Central memory CD8-positive, alpha-beta T cell (primary cell): ENCODE data around the gene STK39.

Source experiments
- ATAC-seq: fragments of 150-1000 bp; cut with Tn5 transposase; replicated peaks from 2 replicates; pipeline ENCODE4 v1.10.0; 2022; ENCODE audit warnings: mild to moderate bottlenecking, moderate FRiP score, moderate number of reproducible peaks; ENCODE audit not compliant: poor library complexity, severe bottlenecking; ENCODE audit errors: extremely low read depth
- DNase-seq, 2 donors: peaks; one replicate each; pipeline ENCODE4 v3.0.0; 2021; ENCODE audit warnings: low spot score in 2 of 2
- H3K27ac Mint-ChIP-seq: one replicate; pipeline ENCODE4 v1.8.0; 2022; ENCODE audit warnings: low read depth, mild to moderate bottlenecking, moderate library complexity, mixed read lengths
- H3K27me3 Mint-ChIP-seq: one replicate; pipeline ENCODE4 v1.8.0; 2022; ENCODE audit warnings: mixed read lengths
- H3K36me3 Mint-ChIP-seq: one replicate; pipeline ENCODE4 v1.8.0; 2022; ENCODE audit warnings: mild to moderate bottlenecking, moderate library complexity, mixed read lengths; ENCODE audit not compliant: insufficient read depth
- H3K4me1 Mint-ChIP-seq: one replicate; pipeline ENCODE4 v1.8.0; 2022; ENCODE audit warnings: mixed read lengths
- H3K4me3 Mint-ChIP-seq: one replicate; pipeline ENCODE4 v1.8.0; 2022; ENCODE audit warnings: mild to moderate bottlenecking, moderate library complexity, mixed read lengths
- H3K9me3 Mint-ChIP-seq: one replicate; pipeline ENCODE4 v1.8.0; 2022; ENCODE audit warnings: mixed read lengths

The STK39 gene

DNA sequence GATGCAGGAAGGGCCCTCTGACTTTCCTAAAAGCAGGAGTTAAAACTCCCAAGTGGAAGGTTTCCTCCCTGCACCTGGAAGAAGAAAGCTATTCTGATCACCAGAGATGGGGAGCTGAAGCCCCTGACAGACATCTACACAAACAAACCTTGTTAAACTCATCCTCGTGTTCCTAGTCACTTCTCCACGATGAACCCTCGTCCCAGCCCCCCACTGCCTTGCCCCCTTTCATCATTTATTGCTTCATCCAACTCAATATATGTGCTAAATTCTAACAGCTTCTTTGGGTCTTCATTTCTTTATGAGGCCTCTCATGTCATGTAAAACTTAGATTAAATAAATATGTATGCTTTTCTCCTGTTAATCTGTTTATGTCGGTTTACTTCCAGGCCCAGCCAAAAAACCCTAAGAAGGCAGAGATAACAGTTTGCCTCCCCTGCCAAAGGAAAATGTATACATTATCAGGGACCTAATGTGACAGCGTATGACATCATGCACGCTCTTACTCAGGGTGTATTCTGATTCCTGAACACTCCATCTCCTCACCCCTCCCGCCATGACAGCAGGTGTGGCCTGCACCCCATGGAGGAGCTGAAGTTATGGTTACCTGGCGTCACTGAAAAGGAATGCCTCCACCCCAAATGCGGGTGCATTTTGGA, 287.2 kb downstream of the STK39 start:
- H3K9me3 Mint-ChIP-seq, result no peaks in the 10 kb centered on the region
- ATAC-seq (no peak), DNase-seq (no peak)
- no peak overlapping the region for H3K4me3 Mint-ChIP-seq
- no peak overlapping the region for H3K27ac Mint-ChIP-seq
- no peaks in the 10 kb centered on the region for H3K4me1 Mint-ChIP-seq
- H3K36me3 Mint-ChIP-seq, result peaks cover 23% of the 10 kb centered on the region
- no peaks in the 10 kb centered on the region for H3K27me3 Mint-ChIP-seq

DNA sequence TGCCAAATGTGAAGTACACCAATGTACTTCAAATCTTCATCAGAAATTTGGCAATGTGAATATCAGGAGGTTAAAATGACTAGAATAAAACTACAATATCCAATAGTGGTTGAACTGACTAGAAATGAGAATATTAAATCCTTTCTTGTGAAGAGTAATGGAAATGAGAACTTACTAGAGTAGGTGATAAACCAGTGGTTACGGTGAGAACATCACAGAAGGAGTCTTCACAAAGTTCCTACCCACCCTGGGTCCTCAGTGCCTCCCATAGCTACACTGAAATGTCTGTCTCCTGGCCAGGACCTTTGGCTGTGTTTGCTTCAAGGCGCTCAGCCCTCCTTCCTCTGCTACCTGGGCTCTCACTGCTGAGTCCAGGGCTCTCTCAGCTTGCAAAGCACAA, 289.7 kb downstream of the STK39 start:
- H3K27ac Mint-ChIP-seq, result no peak overlapping the region
- ATAC-seq, result no peak
- no peak for DNase-seq
- H3K4me1 Mint-ChIP-seq, result no peaks in the 10 kb centered on the region
- no peaks in the 10 kb centered on the region for H3K27me3 Mint-ChIP-seq
- H3K4me3 Mint-ChIP-seq, result no peak overlapping the region
- peaks cover 16% of the 10 kb centered on the region for H3K36me3 Mint-ChIP-seq
- H3K9me3 Mint-ChIP-seq, result no peaks in the 10 kb centered on the region

DNA sequence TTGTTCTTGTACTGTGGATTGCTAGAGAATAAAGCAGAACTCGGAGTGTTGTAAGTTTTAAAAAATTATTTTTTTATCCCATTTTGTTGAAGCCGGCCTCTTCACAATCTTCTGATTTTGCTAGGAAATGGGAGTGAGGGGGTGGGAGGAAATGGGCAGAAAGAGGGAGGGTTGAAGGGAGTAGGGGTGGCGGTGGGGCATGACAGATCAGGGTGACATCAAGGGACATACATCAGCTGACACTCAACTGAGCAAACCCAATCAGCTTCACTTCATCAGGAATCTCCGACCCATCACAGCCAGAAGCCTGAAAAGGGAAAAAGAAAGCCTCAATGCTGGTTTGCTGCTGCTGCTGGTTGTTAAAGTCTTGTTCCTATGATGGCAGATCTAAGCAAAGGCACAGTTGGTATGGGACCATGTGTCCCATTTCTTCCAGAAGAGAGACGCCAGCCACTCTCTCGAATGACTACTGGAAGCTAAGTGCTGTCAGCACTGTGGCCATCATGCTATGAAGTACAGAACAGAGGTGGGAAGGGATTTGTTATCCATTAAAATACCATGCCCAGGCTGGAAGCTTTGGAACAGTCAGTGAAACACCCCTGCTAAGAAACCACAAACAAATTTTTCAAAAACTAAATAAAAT, 292.0 kb downstream of the STK39 start:
- no peak overlapping the region for H3K4me3 Mint-ChIP-seq
- no peaks in the 10 kb centered on the region for H3K4me1 Mint-ChIP-seq
- H3K9me3 Mint-ChIP-seq, result no peaks in the 10 kb centered on the region
- DNase-seq (no peak), ATAC-seq (no peak)
- peaks cover 12% of the 10 kb centered on the region for H3K36me3 Mint-ChIP-seq
- H3K27ac Mint-ChIP-seq, result no peak overlapping the region
- no peaks in the 10 kb centered on the region for H3K27me3 Mint-ChIP-seq

DNA sequence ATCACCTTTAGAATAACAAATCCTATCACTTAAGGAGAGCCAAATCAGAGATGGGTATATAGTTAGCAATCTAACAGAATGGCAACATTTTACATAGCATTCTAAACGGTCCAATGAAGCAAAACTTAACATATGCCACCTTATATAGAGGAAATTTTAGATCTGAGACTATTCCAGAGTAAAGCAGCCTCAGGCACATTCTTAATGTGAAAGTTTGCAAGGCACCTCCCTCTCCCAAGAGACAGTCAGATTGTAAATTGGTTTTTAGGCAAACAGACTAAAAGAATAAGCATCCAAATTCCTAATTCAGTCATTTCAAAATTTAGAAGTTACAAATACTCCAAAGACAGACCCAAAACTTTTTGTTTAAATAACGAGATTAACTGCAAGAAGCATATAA, 292.9 kb downstream of the STK39 start:
- Mint-ChIP-seq H3K36me3 (peaks cover 12% of the 10 kb centered on the region), H3K9me3 (no peaks in the 10 kb centered on the region), H3K4me1 (no peaks in the 10 kb centered on the region), H3K27me3 (no peaks in the 10 kb centered on the region), H3K4me3 (no peak overlapping the region), H3K27ac (no peak overlapping the region)
- DNase-seq (no peak), ATAC-seq (no peak)

DNA sequence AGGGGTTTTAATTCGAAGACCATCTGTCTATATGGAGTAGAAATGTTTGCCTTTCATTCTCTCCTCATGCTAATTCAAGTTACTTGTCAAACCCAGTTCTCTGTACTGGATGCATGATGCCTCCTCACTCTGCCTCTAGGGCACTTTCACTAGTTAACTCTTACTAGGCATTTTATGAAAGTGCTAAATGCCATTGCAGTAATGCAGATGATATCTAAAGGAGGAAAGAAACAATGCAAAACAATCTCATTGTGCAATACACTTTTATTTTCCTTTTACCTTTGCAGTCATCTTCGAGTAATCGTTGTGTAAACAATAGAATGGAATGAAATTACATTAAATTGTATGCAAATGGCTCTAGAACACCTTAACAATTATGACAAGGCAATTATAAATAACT, 293.6 kb downstream of the STK39 start:
- Mint-ChIP-seq H3K27me3 (no peaks in the 10 kb centered on the region), H3K4me3 (no peak overlapping the region), H3K36me3 (peaks cover 14% of the 10 kb centered on the region), H3K27ac (no peak overlapping the region), H3K4me1 (no peaks in the 10 kb centered on the region), H3K9me3 (no peaks in the 10 kb centered on the region)
- no peak for DNase-seq
- ATAC-seq, result no peak

DNA sequence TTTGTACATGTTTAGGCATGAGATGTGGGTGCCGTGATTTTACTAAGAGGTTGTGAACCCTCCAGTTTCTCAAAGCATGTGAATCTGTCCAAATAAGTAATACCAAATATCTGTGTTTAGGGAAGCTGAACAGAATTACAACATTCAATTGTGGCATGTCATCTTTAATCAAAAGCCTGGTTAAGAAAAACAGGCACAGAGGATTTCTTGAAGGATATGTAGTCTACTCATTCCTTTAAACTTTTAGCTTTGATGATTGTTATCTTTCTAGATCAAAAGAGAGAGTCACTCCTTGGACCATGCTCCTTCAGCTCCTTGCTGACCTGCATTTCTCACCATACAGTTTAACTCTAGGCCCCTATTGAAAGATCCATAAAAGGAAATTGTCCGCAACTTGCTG, 296.8 kb downstream of the STK39 start:
- peaks cover 13% of the 10 kb centered on the region for H3K36me3 Mint-ChIP-seq

DNA sequence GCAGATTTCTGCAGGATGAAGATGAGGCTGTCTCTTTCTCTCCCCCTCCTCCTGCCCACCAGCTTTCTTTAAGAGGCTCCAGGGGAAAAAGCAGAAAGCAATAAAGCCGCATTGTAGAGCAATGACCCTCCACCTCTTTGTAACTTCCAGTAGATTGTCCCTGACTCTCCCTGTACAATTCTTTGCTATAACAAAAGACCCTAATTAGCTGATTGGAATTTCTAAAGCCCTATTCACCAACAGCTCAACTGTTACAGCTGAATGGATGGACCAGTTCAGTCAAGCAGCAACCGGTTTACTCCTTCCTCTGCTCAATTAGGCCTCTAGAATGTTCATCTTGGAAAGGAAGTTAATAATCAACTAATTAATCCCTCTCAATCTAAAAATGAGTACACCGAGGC, 301.0 kb downstream of the STK39 start:
- H3K27me3 Mint-ChIP-seq, result peaks cover 8% of the 10 kb centered on the region
- no peak overlapping the region for H3K4me3 Mint-ChIP-seq
- DNase-seq (no peak), ATAC-seq (no peak)
- no peak overlapping the region for H3K27ac Mint-ChIP-seq
- peaks cover 12% of the 10 kb centered on the region for H3K4me1 Mint-ChIP-seq
- no peaks in the 10 kb centered on the region for H3K9me3 Mint-ChIP-seq
- peaks cover 9% of the 10 kb centered on the region for H3K36me3 Mint-ChIP-seq

More for the DNA sequence above, 296.8 kb downstream of the STK39 start:
- ATAC-seq (no peak), DNase-seq (no peak)
- Mint-ChIP-seq H3K27me3 (no peaks in the 10 kb centered on the region), H3K4me1 (peaks cover 9% of the 10 kb centered on the region), H3K4me3 (no peak overlapping the region), H3K27ac (no peak overlapping the region), H3K9me3 (no peaks in the 10 kb centered on the region)

DNA sequence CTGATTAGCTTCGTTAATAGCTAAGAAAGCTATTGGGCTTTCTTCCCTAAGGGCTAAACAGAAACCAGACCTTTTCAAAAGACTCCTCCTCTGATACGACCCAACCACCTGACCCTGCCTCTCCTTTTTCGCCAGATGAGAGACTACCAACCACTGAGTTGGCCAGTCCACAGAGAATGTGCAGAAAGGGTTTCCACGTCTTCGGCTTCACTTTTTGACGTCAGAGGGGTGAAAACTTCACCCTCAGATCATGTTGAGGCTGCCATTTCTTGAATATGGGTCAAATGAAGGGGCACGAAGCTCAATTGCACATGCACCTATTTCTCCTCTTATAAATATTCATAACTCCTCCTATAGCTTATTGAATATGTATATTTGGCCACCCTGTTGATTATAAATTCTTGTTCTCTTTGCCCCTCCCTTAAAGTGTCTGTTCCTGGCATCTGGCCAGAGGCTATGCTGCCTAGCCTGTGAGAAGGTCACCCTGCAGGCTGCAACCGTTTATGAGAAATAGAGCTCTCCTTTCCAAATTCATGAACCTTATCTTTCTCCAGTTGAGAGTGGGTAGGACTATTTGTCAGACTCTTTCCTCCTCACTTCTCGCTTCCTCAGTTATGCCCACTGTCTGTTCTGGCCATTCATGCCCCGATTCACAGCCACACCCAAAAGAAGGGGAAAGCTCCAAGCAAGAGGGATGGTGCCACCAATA, 301.6 kb downstream of the STK39 start:
- peaks cover 9% of the 10 kb centered on the region for H3K36me3 Mint-ChIP-seq
- no peaks in the 10 kb centered on the region for H3K9me3 Mint-ChIP-seq
- no peak for DNase-seq
- ATAC-seq, result no peak
- H3K27ac Mint-ChIP-seq, result no peak overlapping the region
- H3K4me1 Mint-ChIP-seq, result peaks cover 12% of the 10 kb centered on the region
- peaks cover 14% of the 10 kb centered on the region for H3K27me3 Mint-ChIP-seq
- no peak overlapping the region for H3K4me3 Mint-ChIP-seq

DNA sequence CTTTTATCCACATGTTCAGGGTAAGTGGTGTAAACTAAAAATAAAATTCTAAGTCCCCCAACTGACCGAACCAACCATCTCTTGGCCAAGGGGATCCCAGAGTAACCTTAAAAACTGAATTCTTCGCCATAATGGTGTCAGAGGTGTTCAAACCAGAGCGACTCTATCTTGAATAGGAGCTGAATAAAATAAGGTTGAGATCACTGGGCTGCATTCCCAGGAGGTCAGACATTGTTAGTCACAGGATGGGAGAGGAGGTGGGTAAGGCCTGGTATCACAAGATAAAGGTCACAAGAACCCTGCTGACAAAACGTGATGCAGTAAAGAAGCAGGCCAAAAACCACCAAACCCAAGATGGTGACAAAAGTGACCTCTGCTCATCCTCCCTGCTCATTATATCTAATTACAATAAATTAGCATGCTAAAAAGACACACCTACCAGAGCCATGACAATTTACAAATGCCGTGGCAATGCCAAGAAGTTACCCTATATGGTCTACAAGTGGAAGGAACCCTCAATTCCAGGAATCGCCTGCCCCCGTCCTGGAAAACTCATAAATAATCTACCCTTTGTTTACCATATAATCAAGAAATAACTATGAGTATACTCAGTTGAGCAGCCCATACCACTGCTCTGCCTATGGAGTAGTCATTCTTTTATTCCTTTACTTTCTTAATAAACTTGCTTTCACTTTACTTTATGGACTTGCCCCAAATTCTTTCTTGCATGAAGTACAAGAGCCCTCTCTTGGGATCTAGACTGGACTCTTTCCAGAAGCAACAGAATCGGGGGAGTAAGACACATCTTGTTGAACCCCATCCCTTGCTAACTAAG, 302.4 kb downstream of the STK39 start:
- no peak for ATAC-seq
- no peak for DNase-seq
- Mint-ChIP-seq H3K27me3 (peaks cover 22% of the 10 kb centered on the region), H3K9me3 (no peaks in the 10 kb centered on the region), H3K36me3 (peaks cover 7% of the 10 kb centered on the region), H3K4me1 (peaks cover 12% of the 10 kb centered on the region), H3K27ac (no peak overlapping the region), H3K4me3 (no peak overlapping the region)

DNA sequence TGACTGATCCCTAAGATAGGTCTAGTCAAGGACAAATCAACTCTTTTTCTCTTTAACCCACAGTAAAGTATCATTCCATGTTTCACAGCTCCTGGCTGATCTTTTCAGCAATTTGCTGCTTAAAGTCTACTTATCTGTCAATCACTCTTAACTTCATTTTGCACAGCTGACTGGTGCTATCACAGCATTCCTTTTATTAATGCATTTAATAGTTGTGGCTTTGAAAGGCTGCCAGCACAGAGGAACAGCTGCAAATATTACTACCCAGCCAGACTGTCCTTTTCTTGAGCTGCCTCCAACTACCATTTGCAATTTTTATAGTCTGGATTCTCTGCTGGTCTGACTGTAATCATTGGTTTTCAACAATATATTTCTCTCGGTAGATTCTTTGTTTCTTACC, 303.5 kb downstream of the STK39 start:
- Mint-ChIP-seq H3K4me1 (peaks cover 12% of the 10 kb centered on the region), H3K36me3 (peaks cover 7% of the 10 kb centered on the region), H3K27ac (peak overlapping the region; percentile 26), H3K9me3 (no peaks in the 10 kb centered on the region), H3K4me3 (no peak overlapping the region), H3K27me3 (peaks cover 34% of the 10 kb centered on the region)
- ATAC-seq, result no peak
- DNase-seq, result no peak

DNA sequence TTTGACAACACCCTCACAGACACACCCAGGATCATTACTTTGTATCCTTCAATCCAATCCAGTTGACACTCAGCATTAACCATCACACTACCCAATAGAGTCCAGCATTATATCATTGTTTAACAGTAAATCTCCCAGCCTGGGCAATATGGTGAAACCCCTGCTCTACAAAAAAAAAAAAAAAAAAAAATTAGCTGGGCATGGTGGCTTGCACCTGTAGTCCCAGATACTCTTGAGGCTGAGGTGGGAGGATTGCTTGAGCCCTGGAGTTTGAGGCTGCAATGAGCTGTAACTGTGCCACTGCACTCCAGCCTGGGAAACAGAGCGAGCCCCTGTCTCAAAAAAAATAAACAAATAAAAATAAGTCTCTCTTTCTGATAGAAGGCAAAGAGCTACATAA, 304.0 kb downstream of the STK39 start:
- ATAC-seq (no peak), DNase-seq (no peak)
- no peak overlapping the region for H3K27ac Mint-ChIP-seq
- H3K36me3 Mint-ChIP-seq, result peaks cover 5% of the 10 kb centered on the region
- peaks cover 35% of the 10 kb centered on the region for H3K27me3 Mint-ChIP-seq
- no peak overlapping the region for H3K4me3 Mint-ChIP-seq
- peaks cover 12% of the 10 kb centered on the region for H3K4me1 Mint-ChIP-seq
- H3K9me3 Mint-ChIP-seq, result no peaks in the 10 kb centered on the region

DNA sequence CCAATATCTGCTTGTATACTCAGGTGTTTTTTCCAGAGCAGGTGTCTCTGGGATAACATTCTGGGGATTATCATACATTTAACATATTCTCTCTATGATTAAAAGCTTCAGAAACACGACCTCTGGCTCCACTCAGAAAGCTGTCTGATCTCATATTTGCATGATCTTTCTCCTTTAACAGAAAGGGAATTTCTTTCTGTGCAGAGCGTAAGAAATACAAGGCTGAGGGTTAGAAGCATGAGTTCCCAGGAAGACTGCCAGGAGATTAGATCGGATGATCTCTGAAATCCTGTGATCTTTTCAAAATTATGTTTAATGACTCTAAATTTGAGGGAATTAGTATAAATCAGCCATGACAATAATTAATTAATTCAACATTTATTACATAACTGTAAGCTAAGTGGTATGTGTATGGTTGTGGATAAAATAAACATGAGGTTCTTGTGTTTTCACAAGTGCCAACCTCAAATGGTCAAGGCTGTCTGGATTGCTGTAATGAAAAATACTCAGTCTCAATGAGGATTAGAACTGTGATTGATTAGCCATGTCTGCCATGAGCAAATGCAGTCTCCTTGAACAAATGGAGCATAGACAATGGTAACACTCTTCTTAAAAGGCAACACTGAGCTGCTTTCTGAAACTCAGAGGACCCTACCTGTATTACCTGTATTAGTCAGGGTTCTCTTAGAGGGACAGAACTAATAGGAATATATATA, 304.9 kb downstream of the STK39 start:
- Mint-ChIP-seq H3K9me3 (no peaks in the 10 kb centered on the region), H3K27me3 (peaks cover 35% of the 10 kb centered on the region), H3K27ac (no peak overlapping the region), H3K4me1 (peaks cover 12% of the 10 kb centered on the region), H3K36me3 (peaks cover 5% of the 10 kb centered on the region), H3K4me3 (no peak overlapping the region)
- no peak for DNase-seq
- ATAC-seq, result no peak
